ENCODE results near the gene TRAPPC3.

TRAPPC3 gene

DNA sequence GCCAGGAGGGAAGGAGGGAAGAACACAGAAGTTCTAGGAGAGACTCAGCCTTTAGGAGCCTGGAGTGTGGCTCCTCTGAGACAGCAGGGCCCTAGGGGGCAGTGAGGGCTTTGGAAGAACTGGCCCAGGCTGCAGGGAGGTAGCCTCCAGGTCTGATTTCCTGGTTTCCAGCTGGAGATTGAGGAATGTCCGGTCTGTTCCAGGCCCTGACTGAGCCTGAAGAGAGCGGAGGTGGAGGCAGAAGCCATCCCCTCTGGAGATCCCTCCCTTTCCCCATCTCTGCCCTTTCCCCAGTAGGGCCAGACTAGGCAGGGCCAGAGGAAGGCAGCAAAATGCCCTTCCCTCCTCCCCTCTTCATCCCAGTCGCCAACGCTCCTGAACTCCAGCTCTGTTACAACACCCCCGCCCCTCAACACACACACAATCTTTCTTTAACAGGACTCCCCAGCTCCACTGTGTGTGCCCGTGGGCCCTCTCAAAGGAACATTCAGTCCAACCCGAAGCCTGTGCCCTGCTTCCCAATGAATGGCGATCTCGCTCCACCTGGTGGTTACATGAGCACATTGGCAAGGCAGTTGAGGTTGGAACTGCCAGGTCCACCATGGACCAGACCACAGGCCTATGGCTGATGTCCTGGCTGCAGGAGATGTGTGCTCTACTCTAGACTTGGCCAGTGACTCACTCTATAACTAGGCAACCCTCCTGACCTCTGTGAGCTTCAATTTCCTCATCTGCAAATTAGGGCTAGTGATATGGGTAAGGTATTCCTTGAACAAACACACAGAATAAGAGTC, 38.7 kb upstream of the TRAPPC3 start:
- Histone ChIP-seq H3K27me3 (ENCODE audit: insufficient read depth, low read length, poor library complexity, severe bottlenecking) (no peaks in the 10 kb centered on the region), H3K79me2 (ENCODE audit: insufficient read depth, low read length) (no peaks in the 10 kb centered on the region), H3F3A (ENCODE audit: low read depth) (no peaks in the 10 kb centered on the region), H3K9ac (ENCODE audit: low read depth, low read length, poor library complexity, severe bottlenecking) (peak overlapping the region; percentile 23), H3K4me1 (ENCODE audit: insufficient read depth, low read length, poor library complexity, severe bottlenecking) (no peaks in the 10 kb centered on the region), H3K9me2 (replicated peaks; ENCODE audit: low read depth, low read length) (no peaks in the 10 kb centered on the region), H3K9me3 (ENCODE audit: insufficient read depth, low read depth, low read length) (no peaks in the 10 kb centered on the region), H3K36me3 (ENCODE audit: insufficient read depth, low read length) (no peaks in the 10 kb centered on the region), H3K4me3 (ENCODE audit: low read length, poor library complexity, severe bottlenecking) (no peak overlapping the region), H2AFZ (ENCODE audit: low read length) (peak overlapping the region; percentile 96), H4K20me1 (ENCODE audit: insufficient read depth, low read length, poor library complexity, severe bottlenecking) (no peaks in the 10 kb centered on the region), H3K4me2 (ENCODE audit: low read depth, low read length, poor library complexity, severe bottlenecking) (peak overlapping the region; percentile 48)
- TF ChIP-seq, protein P1, sequence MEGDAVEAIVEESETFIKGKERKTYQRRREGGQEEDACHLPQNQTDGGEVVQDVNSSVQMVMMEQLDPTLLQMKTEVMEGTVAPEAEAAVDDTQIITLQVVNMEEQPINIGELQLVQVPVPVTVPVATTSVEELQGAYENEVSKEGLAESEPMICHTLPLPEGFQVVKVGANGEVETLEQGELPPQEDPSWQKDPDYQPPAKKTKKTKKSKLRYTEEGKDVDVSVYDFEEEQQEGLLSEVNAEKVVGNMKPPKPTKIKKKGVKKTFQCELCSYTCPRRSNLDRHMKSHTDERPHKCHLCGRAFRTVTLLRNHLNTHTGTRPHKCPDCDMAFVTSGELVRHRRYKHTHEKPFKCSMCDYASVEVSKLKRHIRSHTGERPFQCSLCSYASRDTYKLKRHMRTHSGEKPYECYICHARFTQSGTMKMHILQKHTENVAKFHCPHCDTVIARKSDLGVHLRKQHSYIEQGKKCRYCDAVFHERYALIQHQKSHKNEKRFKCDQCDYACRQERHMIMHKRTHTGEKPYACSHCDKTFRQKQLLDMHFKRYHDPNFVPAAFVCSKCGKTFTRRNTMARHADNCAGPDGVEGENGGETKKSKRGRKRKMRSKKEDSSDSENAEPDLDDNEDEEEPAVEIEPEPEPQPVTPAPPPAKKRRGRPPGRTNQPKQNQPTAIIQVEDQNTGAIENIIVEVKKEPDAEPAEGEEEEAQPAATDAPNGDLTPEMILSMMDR (conservative IDR thresholded peaks at IDR 0.05; ENCODE audit: low read length), result peak; percentile 92
- TF ChIP-seq EZH2phosphoT487 (IDR thresholded peaks at IDR 0.05; ENCODE audit: borderline replicate concordance), result no peak

GRCh38 chr1:36183309-36183856, 34.1 kb upstream of the TRAPPC3 start:
- Histone ChIP-seq H3K9me2 (replicated peaks; ENCODE audit: low read depth, low read length) (no peaks in the 10 kb centered on the region), H4K20me1 (ENCODE audit: insufficient read depth, low read length, poor library complexity, severe bottlenecking) (no peaks in the 10 kb centered on the region), H3K9me3 (ENCODE audit: insufficient read depth, low read depth, low read length) (no peaks in the 10 kb centered on the region), H3K4me1 (ENCODE audit: insufficient read depth, low read length, poor library complexity, severe bottlenecking) (no peaks in the 10 kb centered on the region), H3K36me3 (ENCODE audit: insufficient read depth, low read length) (peaks cover 29% of the 10 kb centered on the region; the same call in 1 of the 2 replicates), H3K9ac (ENCODE audit: low read depth, low read length, poor library complexity, severe bottlenecking) (no peak overlapping the region), H2AFZ (ENCODE audit: low read length) (no peak overlapping the region), H3K4me3 (ENCODE audit: low read length, poor library complexity, severe bottlenecking) (no peak overlapping the region), H3K27me3 (ENCODE audit: insufficient read depth, low read length, poor library complexity, severe bottlenecking) (no peaks in the 10 kb centered on the region), H3F3A (ENCODE audit: low read depth) (no peaks in the 10 kb centered on the region), H3K4me2 (ENCODE audit: low read depth, low read length, poor library complexity, severe bottlenecking) (no peak overlapping the region), H3K79me2 (ENCODE audit: insufficient read depth, low read length) (no peaks in the 10 kb centered on the region)
- TF ChIP-seq, protein P1 (conservative IDR thresholded peaks at IDR 0.05; ENCODE audit: low read length), result no peak
- no peak for TF ChIP-seq EZH2phosphoT487 (IDR thresholded peaks at IDR 0.05; ENCODE audit: borderline replicate concordance)

DNA sequence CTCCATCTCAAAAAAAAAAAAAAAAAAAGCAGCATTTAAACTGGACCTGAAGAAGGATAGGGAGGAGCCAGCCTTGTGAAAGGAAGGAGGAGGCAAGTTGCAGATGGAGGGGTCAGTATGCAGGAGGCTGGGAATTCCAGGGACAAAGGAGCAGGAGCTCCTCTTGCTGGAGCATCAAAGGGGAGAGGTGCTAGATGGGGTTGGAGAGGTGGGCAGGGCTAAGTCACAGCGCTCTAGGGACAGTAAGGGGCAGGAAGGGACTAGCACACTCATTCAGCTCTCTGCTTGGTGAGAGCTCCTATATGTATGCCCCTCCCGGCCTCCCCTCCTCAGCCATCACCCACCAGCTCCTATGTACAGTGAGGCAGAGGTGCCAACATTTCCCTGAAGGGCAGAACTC, 33.4 kb upstream of the TRAPPC3 start:
- Histone ChIP-seq H3K4me2 (ENCODE audit: low read depth, low read length, poor library complexity, severe bottlenecking) (no peak overlapping the region), H3K27me3 (ENCODE audit: insufficient read depth, low read length, poor library complexity, severe bottlenecking) (no peaks in the 10 kb centered on the region), H3K9me2 (replicated peaks; ENCODE audit: low read depth, low read length) (no peaks in the 10 kb centered on the region), H3K4me3 (ENCODE audit: low read length, poor library complexity, severe bottlenecking) (no peak overlapping the region), H3K9me3 (ENCODE audit: insufficient read depth, low read depth, low read length) (no peaks in the 10 kb centered on the region), H3F3A (ENCODE audit: low read depth) (no peaks in the 10 kb centered on the region), H3K79me2 (ENCODE audit: insufficient read depth, low read length) (no peaks in the 10 kb centered on the region), H3K36me3 (ENCODE audit: insufficient read depth, low read length) (peaks cover 33% of the 10 kb centered on the region; the same call in 1 of the 2 replicates), H2AFZ (ENCODE audit: low read length) (no peak overlapping the region), H3K4me1 (ENCODE audit: insufficient read depth, low read length, poor library complexity, severe bottlenecking) (no peaks in the 10 kb centered on the region), H3K9ac (ENCODE audit: low read depth, low read length, poor library complexity, severe bottlenecking) (no peak overlapping the region), H4K20me1 (ENCODE audit: insufficient read depth, low read length, poor library complexity, severe bottlenecking) (no peaks in the 10 kb centered on the region)
- TF ChIP-seq EZH2phosphoT487 (IDR thresholded peaks at IDR 0.05; ENCODE audit: borderline replicate concordance), result no peak
- TF ChIP-seq, protein P1 (conservative IDR thresholded peaks at IDR 0.05; ENCODE audit: low read length), result no peak

All from Loucy (cell line).